Activated CD8-positive, alpha-beta T cell treated with anti-CD3 and anti-CD28 coated beads for 36 hours (primary cell): Measurements from ENCODE around the gene PSEN1. TPM values are rescaled to one million over a fixed set of nuclear protein-coding genes. Genes with fewer than 3 reads are reported as not detected.

Source experiments
- ATAC-seq: fragments of 200-7000 bp; cut with Tn5 transposase; one replicate; pipeline ENCODE4 v1.10.0; 2021; ENCODE audit warnings: mild to moderate bottlenecking, moderate library complexity
- CTCF ChIA-PET: fragments of 350-600 bp; sonication (Branson Sonifier 250); formaldehyde crosslinking; loops from one replicate; lab custom pipeline; 2021; ENCODE audit warnings: antibody characterized with exemption; lab: Charles Lee
- POLR2A ChIA-PET: fragments of 350-600 bp; sonication (Branson Sonifier 250); formaldehyde crosslinking; loops from one replicate; lab custom pipeline; 2021; ENCODE audit warnings: antibody characterized with exemption; lab: Charles Lee
- DNase-seq: peaks from one replicate; pipeline ENCODE4 v3.0.0-alpha.2; 2020
- H3K27ac Mint-ChIP-seq: one replicate; pipeline ENCODE4 v1.8.0; 2021; ENCODE audit warnings: mild to moderate bottlenecking, mixed read lengths
- H3K27me3 Mint-ChIP-seq: one replicate; pipeline ENCODE4 v1.8.0; 2021; ENCODE audit warnings: mixed read lengths
- H3K36me3 Mint-ChIP-seq: one replicate; pipeline ENCODE4 v1.8.0; 2021; ENCODE audit warnings: low read depth, mixed read lengths
- H3K4me1 Mint-ChIP-seq: one replicate; pipeline ENCODE4 v1.8.0; 2021; ENCODE audit warnings: low read depth, mixed read lengths
- H3K4me3 Mint-ChIP-seq: one replicate; pipeline ENCODE4 v1.8.0; 2021; ENCODE audit warnings: mild to moderate bottlenecking, moderate library complexity, mixed read lengths
- H3K9me3 Mint-ChIP-seq: one replicate; pipeline ENCODE4 v1.8.0; 2021; ENCODE audit warnings: mixed read lengths
- intact Hi-C: fragments of 100-400 bp; cut with micrococcal nuclease; formaldehyde crosslinking; loops from one replicate; pipeline ENCODE4 v1.10.0; 2022
- total RNA-seq, 2 experiments: library from RNA; stranded (reverse); gene quantifications; one replicate each; pipeline ENCODE4 v1.2.3, GENCODE V29; 2021
- TF ChIP-seq, protein P1 (sequence below): fragments of 200-600 bp; IDR thresholded peaks from one replicate; pipeline ENCODE4 v1.8.0; 2022; ENCODE audit warnings: antibody characterized with exemption, mild to moderate bottlenecking

The PSEN1 gene
- total RNA-seq, 2 experiments from 2014 or later, result 23.1 to 23.2 TPM

DNA sequence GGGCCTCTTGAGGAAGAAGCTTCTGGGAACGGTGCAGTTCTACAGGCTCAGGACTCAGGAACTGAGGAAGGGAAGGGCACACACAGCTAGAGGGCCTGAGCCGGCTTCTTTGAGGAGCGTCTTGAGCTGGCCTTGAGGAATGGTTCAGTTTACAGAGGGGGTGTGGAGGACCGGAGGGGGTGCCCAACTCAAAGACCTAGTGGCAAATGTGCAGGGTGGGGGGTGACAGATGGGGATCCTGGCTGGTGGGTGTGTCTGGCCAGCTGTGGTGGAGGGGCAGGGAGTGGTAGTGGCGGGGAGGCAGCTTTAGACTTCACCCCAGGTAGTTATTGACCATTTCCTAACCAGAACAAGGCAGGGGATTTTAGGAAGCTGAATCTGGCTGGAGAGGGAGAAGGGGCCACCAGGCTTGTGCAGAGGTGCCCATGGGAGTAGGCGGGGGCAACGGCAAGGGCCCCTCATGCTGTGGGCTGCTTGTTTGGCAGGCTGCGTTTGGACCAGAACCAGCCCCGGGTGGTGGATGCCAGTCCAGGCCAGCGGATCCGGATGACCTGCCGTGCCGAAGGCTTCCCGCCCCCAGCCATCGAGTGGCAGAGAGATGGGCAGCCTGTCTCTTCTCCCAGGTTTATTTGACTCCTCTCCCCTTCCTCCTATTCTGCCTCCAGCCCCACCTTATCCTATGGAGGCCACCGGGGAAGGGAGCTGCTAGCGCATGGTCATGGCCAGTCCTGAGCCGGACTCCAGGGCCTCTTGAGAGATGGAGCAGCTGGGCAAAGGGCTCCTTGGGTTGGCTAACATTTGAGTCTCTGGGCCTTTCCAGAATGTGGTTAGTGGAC, 128.8 kb downstream of the PSEN1 start:
- no peak overlapping the region for H3K4me3 Mint-ChIP-seq
- DNase-seq (no peak), ATAC-seq (no peak)
- H3K9me3 Mint-ChIP-seq, result no peaks in the 10 kb centered on the region
- H3K27me3 Mint-ChIP-seq, result peaks cover 5% of the 10 kb centered on the region
- no peaks in the 10 kb centered on the region for H3K36me3 Mint-ChIP-seq
- peaks cover 3% of the 10 kb centered on the region for H3K4me1 Mint-ChIP-seq
- intact Hi-C loops, result no loop called here
- no peak overlapping the region for H3K27ac Mint-ChIP-seq
- ChIA-PET CTCF (interaction anchor here (1.3 to 1.4 kb wide), 2 partner anchors 22 to 30 kb away, joined by 3 read pairs; no protein-coding TSS in a partner anchor), POLR2A (no interaction called here)
- TF ChIP-seq, protein P1, sequence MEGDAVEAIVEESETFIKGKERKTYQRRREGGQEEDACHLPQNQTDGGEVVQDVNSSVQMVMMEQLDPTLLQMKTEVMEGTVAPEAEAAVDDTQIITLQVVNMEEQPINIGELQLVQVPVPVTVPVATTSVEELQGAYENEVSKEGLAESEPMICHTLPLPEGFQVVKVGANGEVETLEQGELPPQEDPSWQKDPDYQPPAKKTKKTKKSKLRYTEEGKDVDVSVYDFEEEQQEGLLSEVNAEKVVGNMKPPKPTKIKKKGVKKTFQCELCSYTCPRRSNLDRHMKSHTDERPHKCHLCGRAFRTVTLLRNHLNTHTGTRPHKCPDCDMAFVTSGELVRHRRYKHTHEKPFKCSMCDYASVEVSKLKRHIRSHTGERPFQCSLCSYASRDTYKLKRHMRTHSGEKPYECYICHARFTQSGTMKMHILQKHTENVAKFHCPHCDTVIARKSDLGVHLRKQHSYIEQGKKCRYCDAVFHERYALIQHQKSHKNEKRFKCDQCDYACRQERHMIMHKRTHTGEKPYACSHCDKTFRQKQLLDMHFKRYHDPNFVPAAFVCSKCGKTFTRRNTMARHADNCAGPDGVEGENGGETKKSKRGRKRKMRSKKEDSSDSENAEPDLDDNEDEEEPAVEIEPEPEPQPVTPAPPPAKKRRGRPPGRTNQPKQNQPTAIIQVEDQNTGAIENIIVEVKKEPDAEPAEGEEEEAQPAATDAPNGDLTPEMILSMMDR, result no peak

DNA sequence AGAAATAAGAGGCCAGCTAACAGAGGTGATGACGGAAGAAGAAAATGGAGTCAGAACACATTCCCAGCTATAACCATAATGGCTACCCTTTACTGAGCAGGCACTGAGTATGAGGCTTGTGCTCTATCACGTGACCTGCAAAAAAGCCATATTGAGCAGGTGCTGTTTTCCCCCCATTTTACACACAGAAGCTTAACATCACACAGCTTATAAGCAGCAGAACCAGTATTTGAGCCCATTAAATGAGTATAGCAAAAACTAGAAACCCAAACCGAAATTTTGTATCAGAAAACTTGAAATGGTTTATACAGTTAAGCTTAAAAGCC, 129.4 kb downstream of the PSEN1 start:
- Mint-ChIP-seq H3K27me3 (peaks cover 10% of the 10 kb centered on the region), H3K36me3 (no peaks in the 10 kb centered on the region), H3K4me1 (peaks cover 8% of the 10 kb centered on the region), H3K27ac (no peak overlapping the region), H3K9me3 (no peaks in the 10 kb centered on the region), H3K4me3 (no peak overlapping the region)
- POLR2A ChIA-PET, result no interaction called here
- CTCF ChIA-PET, result interaction anchor here (1.4 kb wide), 1 partner anchor 22 kb away, joined by 3 read pairs; no protein-coding TSS in a partner anchor
- TF ChIP-seq, protein P1, result no peak
- DNase-seq (no peak), ATAC-seq (no peak)
- intact Hi-C loops, result no loop called here

DNA sequence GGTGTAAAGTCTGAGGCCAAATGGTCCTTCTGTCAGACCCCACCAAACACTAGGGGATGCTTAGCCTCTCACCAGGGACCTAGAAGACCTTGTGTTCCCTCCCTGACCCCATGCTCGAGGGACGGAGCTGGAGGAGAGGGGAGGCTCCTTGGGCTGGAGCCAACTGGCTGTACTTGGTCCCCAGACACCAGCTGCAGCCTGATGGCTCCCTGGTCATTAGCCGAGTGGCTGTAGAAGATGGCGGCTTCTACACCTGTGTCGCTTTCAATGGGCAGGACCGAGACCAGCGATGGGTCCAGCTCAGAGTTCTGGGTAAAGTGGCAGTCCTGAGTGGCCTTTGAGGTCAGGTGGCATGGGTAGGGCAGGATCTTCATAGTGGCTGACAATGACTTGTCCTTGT, 130.0 kb downstream of the PSEN1 start:
- Mint-ChIP-seq H3K27me3 (peaks cover 12% of the 10 kb centered on the region), H3K36me3 (no peaks in the 10 kb centered on the region), H3K4me1 (peaks cover 9% of the 10 kb centered on the region), H3K27ac (no peak overlapping the region), H3K4me3 (no peak overlapping the region), H3K9me3 (no peaks in the 10 kb centered on the region)
- intact Hi-C loops, result no loop called here
- ChIA-PET POLR2A (no interaction called here), CTCF (interaction anchor here (1.4 kb wide), 1 partner anchor 21 kb away, joined by 3 read pairs; no protein-coding TSS in a partner anchor)
- no peak for ATAC-seq
- no peak for DNase-seq
- TF ChIP-seq, protein P1, result no peak

DNA sequence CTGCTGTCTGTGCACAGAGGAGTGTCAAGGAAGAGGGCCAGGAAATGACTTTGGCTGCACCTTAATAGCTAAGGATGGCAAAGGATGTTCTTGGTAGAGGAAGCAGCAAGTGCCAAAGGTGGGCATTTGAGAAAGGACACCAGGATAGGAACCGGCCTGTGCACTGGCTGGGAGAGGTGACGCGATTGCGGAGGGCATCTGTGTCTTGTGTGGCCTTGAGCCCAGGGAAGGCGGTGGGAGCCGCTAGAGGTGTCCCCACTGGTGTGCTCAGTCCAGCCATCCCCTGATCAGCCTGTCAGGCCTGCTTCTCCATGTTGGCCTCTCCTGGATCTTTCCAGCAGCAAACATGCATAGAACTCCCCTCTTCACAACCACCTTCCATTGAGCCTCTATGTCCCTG, 131.2 kb downstream of the PSEN1 start:
- TF ChIP-seq, protein P1, result no peak
- DNase-seq, result no peak
- ATAC-seq, result no peak
- H3K4me1 Mint-ChIP-seq, result peaks cover 9% of the 10 kb centered on the region
- H3K4me3 Mint-ChIP-seq, result no peak overlapping the region
- ChIA-PET CTCF (interaction anchor here (0.6 kb wide), 1 partner anchor 46 kb away, joined by 4 read pairs; no protein-coding TSS in a partner anchor), POLR2A (no interaction called here)
- H3K27ac Mint-ChIP-seq, result no peak overlapping the region
- H3K27me3 Mint-ChIP-seq, result peaks cover 12% of the 10 kb centered on the region
- no peaks in the 10 kb centered on the region for H3K9me3 Mint-ChIP-seq
- intact Hi-C loops, result no loop called here
- H3K36me3 Mint-ChIP-seq, result no peaks in the 10 kb centered on the region
